Measurements from ENCODE around the gene DOCK4.

Gene DOCK4

GRCh38 chr7:112060625-112061024, 145.6 kb downstream of the DOCK4 start:
- DNase-seq (ENCODE audit: low read depth in 2 of 3, low spot score in 2 of 3): no peak

GRCh38 chr7:112059675-112060074, 146.5 kb downstream of the DOCK4 start:
- DNase-seq (ENCODE audit: low read depth in 2 of 3, low spot score in 2 of 3): no peak

GRCh38 chr7:112058686-112059085, 147.5 kb downstream of the DOCK4 start:
- no peak for DNase-seq (ENCODE audit: low read depth in 2 of 3, low spot score in 2 of 3)

DNA sequence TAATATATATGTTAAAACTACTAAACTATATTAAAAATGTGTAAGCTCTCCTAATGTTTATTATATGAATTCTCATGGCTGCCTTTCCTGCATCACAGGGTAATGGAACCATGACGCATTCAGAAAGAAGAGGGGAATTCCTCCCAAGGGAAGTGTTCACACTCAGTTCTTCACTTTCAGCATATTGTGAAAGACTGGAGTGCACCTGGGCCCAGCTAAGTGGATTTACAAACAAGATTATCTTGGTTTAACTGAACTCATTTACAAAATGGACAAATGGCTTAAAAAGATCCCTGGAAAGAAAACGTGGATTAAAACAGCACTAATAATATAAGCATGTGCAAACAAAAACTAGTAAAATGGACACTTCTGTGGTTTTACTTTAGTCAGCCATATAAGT, 149.8 kb downstream of the DOCK4 start:
- DNase-seq (ENCODE audit: low read depth in 2 of 3, low spot score in 2 of 3): no peak

DNA sequence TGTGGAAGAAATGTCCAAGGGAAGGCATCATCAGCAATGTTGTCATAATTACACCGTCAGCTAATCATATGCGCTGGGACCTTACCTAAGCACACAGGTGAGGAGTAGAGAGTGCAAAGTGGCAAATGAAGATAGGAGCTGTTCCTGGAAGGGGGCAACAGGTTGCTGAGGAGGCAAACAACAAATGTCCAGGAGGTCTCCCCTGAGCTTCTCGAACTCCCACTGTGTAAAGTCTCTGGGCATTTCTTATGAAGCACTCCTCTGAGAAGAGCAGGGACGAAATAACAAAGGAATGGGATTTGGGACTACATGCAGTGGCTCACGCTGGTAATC, 152.5 kb downstream of the DOCK4 start:
- no peak for DNase-seq (ENCODE audit: low read depth in 2 of 3, low spot score in 2 of 3)

DNA sequence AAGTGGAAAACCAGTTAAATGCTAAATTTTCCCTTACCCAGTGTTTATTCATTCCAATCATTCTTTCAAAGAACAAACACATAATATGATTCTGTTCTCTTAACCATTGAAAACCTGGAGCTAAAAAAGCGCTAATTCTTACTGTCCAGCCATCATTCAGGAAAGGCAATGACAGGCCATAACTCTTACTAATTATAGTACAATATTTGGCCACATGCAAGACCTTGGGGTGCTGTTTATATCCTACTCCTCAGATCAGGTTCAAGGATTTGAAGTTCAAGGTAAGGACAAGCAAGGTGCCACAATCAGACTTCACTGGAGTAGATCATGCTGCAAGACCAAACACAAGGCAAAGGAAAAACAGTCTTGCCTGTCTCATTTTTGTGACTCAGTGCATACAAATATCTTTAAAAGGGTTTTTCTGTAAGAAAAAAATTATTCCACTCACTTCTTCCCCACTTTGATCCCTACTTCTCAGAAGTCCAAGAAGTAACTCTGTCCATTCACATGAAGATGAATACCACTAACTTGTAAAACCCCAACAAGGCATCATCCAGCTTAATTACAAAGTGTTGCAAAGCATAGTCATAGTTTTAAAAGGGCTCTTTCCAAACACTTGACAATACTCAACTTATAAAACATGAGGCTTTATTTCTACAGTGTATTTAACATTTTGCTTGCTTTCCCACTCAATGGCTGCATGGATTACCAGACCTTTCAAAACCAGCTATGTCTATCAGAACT, 153.0 kb downstream of the DOCK4 start:
- DNase-seq (ENCODE audit: low read depth in 2 of 3, low spot score in 2 of 3): no peak

DNA sequence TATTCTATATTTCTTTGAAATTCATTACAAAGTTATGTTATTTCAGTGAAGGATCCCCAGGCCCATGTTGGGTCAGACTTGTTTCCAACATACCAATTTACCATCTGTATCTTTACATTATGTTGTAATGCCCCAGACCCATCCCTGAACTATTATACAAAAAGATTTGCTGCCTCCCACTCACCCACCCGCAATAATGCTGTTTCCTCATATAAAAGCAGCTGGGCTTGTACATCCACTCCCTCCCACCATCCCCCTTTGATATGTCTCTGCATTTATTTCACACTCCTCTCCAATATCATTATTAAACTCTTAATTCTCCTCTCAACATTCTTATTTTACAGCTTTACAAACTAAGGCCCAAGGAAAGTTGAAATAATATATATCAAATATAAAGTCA, 153.7 kb downstream of the DOCK4 start:
- DNase-seq (ENCODE audit: low read depth in 2 of 3, low spot score in 2 of 3): no peak

GRCh38 chr7:112050250-112050881, 155.8 kb downstream of the DOCK4 start:
- DNase-seq (ENCODE audit: low read depth in 2 of 3, low spot score in 2 of 3): no peak

GRCh38 chr7:112049555-112050249, 156.5 kb downstream of the DOCK4 start:
- DNase-seq (ENCODE audit: low read depth in 2 of 3, low spot score in 2 of 3): no peak

- no peak for DNase-seq (ENCODE audit: low read depth in 2 of 3, low spot score in 2 of 3)
Observed at GRCh38 chr7:112047421-112047820, 158.8 kb downstream of the DOCK4 start.

- DNase-seq (ENCODE audit: low read depth in 2 of 3, low spot score in 2 of 3): no peak
Observed at GRCh38 chr7:112045222-112045621, 161.0 kb downstream of the DOCK4 start.

DNA sequence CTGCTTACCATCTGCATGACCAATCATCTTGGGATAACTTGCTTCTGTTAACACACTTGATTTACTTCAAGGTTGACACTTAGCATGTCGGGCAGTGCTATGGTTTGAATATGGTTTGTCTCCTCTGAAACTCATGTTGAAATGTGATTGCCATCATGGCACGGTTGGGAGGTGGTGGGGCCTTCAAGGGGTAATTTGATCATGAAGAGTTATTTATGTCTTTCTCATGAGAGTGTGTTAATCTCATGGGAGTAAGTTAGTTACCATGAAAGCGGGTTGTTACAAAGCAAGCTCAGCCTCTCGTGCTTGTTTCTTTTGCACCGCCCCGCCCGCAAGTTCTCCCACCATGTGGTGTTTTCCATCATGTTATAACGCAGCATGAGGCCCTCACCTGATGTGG, 163.6 kb downstream of the DOCK4 start:
- no peak for DNase-seq (ENCODE audit: low read depth in 2 of 3, low spot score in 2 of 3)

DNA sequence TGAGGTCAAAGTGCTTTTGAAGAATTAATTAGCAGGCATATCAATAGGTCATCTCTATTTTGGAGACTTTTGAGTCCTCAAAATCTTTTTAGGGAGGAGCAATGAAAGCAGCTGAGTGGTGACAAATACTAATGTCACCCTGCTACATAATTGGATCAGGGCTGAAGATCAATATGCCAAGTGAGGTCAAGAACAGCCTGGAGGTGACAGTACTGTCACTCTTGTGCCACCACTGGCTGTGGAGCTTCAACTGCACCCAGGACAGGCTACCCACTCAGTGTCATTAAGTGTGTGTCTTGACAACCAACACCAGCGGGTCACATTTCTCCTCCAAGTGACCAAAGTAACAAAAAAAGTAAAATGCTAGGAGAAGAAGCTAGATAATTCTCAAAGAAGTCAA, 167.8 kb downstream of the DOCK4 start:
- no peak for DNase-seq (ENCODE audit: low read depth in 2 of 3, low spot score in 2 of 3)

DNA sequence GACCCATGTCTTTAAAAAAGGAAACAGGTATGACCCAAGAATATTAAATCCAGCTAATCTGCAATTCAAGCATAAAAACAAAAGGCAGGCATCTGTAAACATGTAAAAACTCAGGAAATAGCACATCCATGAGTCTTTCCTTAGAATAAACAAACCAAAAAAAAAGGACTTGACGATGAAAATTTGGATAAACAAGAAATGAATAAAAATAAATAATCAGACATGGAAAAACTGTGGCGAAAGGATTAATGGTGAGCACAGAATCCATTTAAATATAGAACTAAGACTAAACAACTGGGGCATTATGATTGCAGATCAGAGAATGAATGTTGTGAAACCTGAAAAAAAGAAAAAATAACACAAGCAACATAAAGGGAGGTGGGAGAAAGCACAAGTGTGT, 170.1 kb downstream of the DOCK4 start:
- DNase-seq (ENCODE audit: low read depth in 2 of 3, low spot score in 2 of 3): no peak

- DNase-seq (ENCODE audit: low read depth in 2 of 3, low spot score in 2 of 3): no peak
Observed at GRCh38 chr7:112031689-112032088, 174.5 kb downstream of the DOCK4 start.

- DNase-seq (ENCODE audit: low read depth in 2 of 3, low spot score in 2 of 3): no peak
Observed at GRCh38 chr7:112025556-112025955, 180.6 kb downstream of the DOCK4 start.

DNA sequence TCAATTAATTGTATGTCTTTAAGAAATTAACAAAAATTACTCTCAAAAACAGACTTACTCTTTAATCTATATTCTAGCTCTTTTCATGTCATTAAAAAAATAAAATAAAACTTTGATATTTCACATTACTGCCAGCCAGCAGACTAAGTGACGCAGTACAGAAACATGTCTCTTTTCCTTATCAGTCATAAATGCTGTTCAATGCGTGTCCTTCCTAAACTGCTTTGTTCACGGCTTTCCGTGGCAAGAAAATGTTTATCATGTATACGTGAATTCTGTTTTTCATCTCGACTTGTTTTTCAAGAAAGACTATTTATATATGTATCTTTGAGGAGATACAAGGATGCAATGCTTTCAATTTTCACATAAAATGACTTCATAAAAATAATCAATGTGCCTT, 182.4 kb downstream of the DOCK4 start:
- DNase-seq (ENCODE audit: low read depth in 2 of 3, low spot score in 2 of 3): no peak

GRCh38 chr7:112023282-112023681, 182.9 kb downstream of the DOCK4 start:
- no peak for DNase-seq (ENCODE audit: low read depth in 2 of 3, low spot score in 2 of 3)

GRCh38 chr7:112022128-112022527, 184.1 kb downstream of the DOCK4 start:
- no peak for DNase-seq (ENCODE audit: low read depth in 2 of 3, low spot score in 2 of 3)

GRCh38 chr7:112021379-112022044, 184.7 kb downstream of the DOCK4 start:
- no peak for DNase-seq (ENCODE audit: low read depth in 2 of 3, low spot score in 2 of 3)

GRCh38 chr7:112020800-112021199, 185.4 kb downstream of the DOCK4 start:
- DNase-seq (ENCODE audit: low read depth in 2 of 3, low spot score in 2 of 3): no peak

GRCh38 chr7:112019932-112020331, 186.3 kb downstream of the DOCK4 start:
- DNase-seq (ENCODE audit: low read depth in 2 of 3, low spot score in 2 of 3): no peak
